Astrocyte (in vitro differentiated cells and primary cell): ENCODE measurements around the gene ACCSL. TPM values are rescaled to one million over a fixed set of nuclear protein-coding genes. Genes with fewer than 3 reads are reported as not detected.

Experiments
- DNase-seq: peaks from one replicate; pipeline ENCODE4 v3.0.0-alpha.2; 2010; ENCODE audit warnings: low read depth
- FAIRE-seq: peaks from 2 replicates; lab custom pipeline; 2011; peaks lifted over from hg19 to GRCh38; lab: Jason Lieb, UNC
- H2AFZ ChIP-seq: 2 replicates; pipeline ENCODE4 v1.6.0; 2012; ENCODE audit warnings: low read depth, low read length, inconsistent platforms
- H3K27ac ChIP-seq: 2 replicates; pipeline ENCODE4 v1.5.1; 2011; ENCODE audit warnings: low read depth, low read length, inconsistent platforms
- H3K27me3 ChIP-seq: 2 replicates; pipeline ENCODE4 v1.6.0; 2011; ENCODE audit warnings: low read length, inconsistent platforms; ENCODE audit not compliant: insufficient read depth
- H3K36me3 ChIP-seq: 2 replicates; pipeline ENCODE4 v1.5.1; 2011; ENCODE audit warnings: low read length, inconsistent platforms; ENCODE audit not compliant: insufficient read depth
- H3K4me1 ChIP-seq: 2 replicates; pipeline ENCODE4 v1.5.1; 2011; ENCODE audit warnings: low read length, inconsistent platforms; ENCODE audit not compliant: insufficient read depth
- H3K4me2 ChIP-seq: 2 replicates; pipeline ENCODE4 v1.6.0; 2012; ENCODE audit warnings: low read length, inconsistent platforms
- H3K4me3 ChIP-seq: 2 replicates; pipeline ENCODE4 v1.5.1; 2011; ENCODE audit warnings: low read depth, mild to moderate bottlenecking, low read length, inconsistent platforms; ENCODE audit not compliant: insufficient read depth
- H3K79me2 ChIP-seq: 2 replicates; pipeline ENCODE4 v1.6.0; 2012; ENCODE audit warnings: mild to moderate bottlenecking, low read length, inconsistent platforms; ENCODE audit not compliant: insufficient read depth
- H3K9ac ChIP-seq: 2 replicates; pipeline ENCODE4 v1.6.0; 2012; ENCODE audit warnings: mild to moderate bottlenecking, low read length, inconsistent platforms
- H3K9me3 ChIP-seq: 2 replicates; pipeline ENCODE4 v1.5.1; 2012; ENCODE audit warnings: low read depth, mild to moderate bottlenecking, low read length, inconsistent platforms; ENCODE audit not compliant: insufficient read depth
- H4K20me1 ChIP-seq: 2 replicates; pipeline ENCODE4 v1.6.0; 2012; ENCODE audit warnings: low read length, inconsistent platforms; ENCODE audit not compliant: insufficient read depth
- H3K27ac Mint-ChIP-seq: one replicate; pipeline ENCODE4 v1.8.0; 2021; ENCODE audit warnings: mild to moderate bottlenecking, mixed read lengths; ENCODE audit not compliant: unreplicated experiment
- H3K27me3 Mint-ChIP-seq: one replicate; pipeline ENCODE4 v1.8.0; 2021; ENCODE audit warnings: low read depth, mixed read lengths; ENCODE audit not compliant: unreplicated experiment
- H3K36me3 Mint-ChIP-seq: one replicate; pipeline ENCODE4 v1.8.0; 2021; ENCODE audit warnings: low read depth, mixed read lengths; ENCODE audit not compliant: unreplicated experiment
- H3K4me1 Mint-ChIP-seq: one replicate; pipeline ENCODE4 v1.8.0; 2021; ENCODE audit warnings: low read depth, mixed read lengths; ENCODE audit not compliant: unreplicated experiment
- H3K4me3 Mint-ChIP-seq: one replicate; pipeline ENCODE4 v1.8.0; 2021; ENCODE audit warnings: mild to moderate bottlenecking, moderate library complexity, mixed read lengths; ENCODE audit not compliant: unreplicated experiment
- H3K9me3 Mint-ChIP-seq: one replicate; pipeline ENCODE4 v1.8.0; 2021; ENCODE audit warnings: mild to moderate bottlenecking, mixed read lengths; ENCODE audit not compliant: unreplicated experiment
- CTCF ChIP-seq: IDR thresholded peaks from 2 replicates; pipeline ENCODE4 v1.5.1; 2011; ENCODE audit warnings: low read depth, mild to moderate bottlenecking, inconsistent platforms, low read length, moderate library complexity; ENCODE audit not compliant: insufficient read depth
- EZH2 ChIP-seq: IDR thresholded peaks from 2 replicates; pipeline ENCODE4 v1.6.1; 2012; ENCODE audit warnings: mild to moderate bottlenecking, low read length, inconsistent platforms; ENCODE audit not compliant: insufficient read depth
- total RNA-seq: library from RNA; stranded (reverse); gene quantifications from 2 replicates; pipeline ENCODE4 v1.2.1, GENCODE V29; 2021

The ACCSL gene
- total RNA-seq, 1 donor from 2014 or later, result not detected

- H3K9me3 Mint-ChIP-seq, result no peaks in the 10 kb centered on the region
- peaks cover 53% of the 10 kb centered on the region for H4K20me1 ChIP-seq
- H3K4me3 Mint-ChIP-seq, result no peak overlapping the region
- H3K27ac ChIP-seq, result no peak overlapping the region
- no peak overlapping the region for H2AFZ ChIP-seq
- peaks cover 4% of the 10 kb centered on the region for H3K36me3 Mint-ChIP-seq
- H3K36me3 ChIP-seq, result no peaks in the 10 kb centered on the region
- no peak overlapping the region for H3K4me2 ChIP-seq
- H3K27ac Mint-ChIP-seq, result no peak overlapping the region
- no peak overlapping the region for H3K4me3 ChIP-seq
- peaks cover 3% of the 10 kb centered on the region for H3K4me1 Mint-ChIP-seq
- H3K9me3 ChIP-seq, result no peaks in the 10 kb centered on the region
- no peak for TF ChIP-seq CTCF
- no peak for TF ChIP-seq EZH2
- H3K27me3 Mint-ChIP-seq, result no peaks in the 10 kb centered on the region
- H3K4me1 ChIP-seq, result peaks cover 7% of the 10 kb centered on the region
- DNase-seq (peak; percentile 18), FAIRE-seq (no peak)
- H3K9ac ChIP-seq, result no peak overlapping the region
- H3K79me2 ChIP-seq, result peaks cover 54% of the 10 kb centered on the region
- no peaks in the 10 kb centered on the region for H3K27me3 ChIP-seq
Measured at GRCh38 chr11:44097821-44098220, 50.0 kb downstream of the ACCSL start.

- Histone ChIP-seq H3K27me3 (no peaks in the 10 kb centered on the region), H3K4me1 (peaks cover 6% of the 10 kb centered on the region), H3K4me2 (no peak overlapping the region), H3K79me2 (peaks cover 49% of the 10 kb centered on the region), H3K4me3 (no peak overlapping the region), H2AFZ (no peak overlapping the region), H3K9ac (no peak overlapping the region), H4K20me1 (peaks cover 67% of the 10 kb centered on the region), H3K9me3 (no peaks in the 10 kb centered on the region), H3K27ac (no peak overlapping the region), H3K36me3 (no peaks in the 10 kb centered on the region)
- TF ChIP-seq EZH2 (no peak), CTCF (no peak)
- no peak overlapping the region for H3K27ac Mint-ChIP-seq
- no peaks in the 10 kb centered on the region for H3K9me3 Mint-ChIP-seq
- H3K27me3 Mint-ChIP-seq, result no peaks in the 10 kb centered on the region
- FAIRE-seq, result no peak
- no peaks in the 10 kb centered on the region for H3K4me1 Mint-ChIP-seq
- DNase-seq, result no peak
- peaks cover 4% of the 10 kb centered on the region for H3K36me3 Mint-ChIP-seq
- H3K4me3 Mint-ChIP-seq, result no peak overlapping the region
Measured at GRCh38 chr11:44101098-44101497, 53.3 kb downstream of the ACCSL start.

GRCh38 chr11:44104481-44105294 lies 56.9 kb downstream of the ACCSL start:
- FAIRE-seq (no peak), DNase-seq (no peak)
- Histone ChIP-seq H3K4me2 (no peak overlapping the region), H3K9me3 (no peaks in the 10 kb centered on the region), H3K36me3 (peaks cover 3% of the 10 kb centered on the region), H4K20me1 (peaks cover 50% of the 10 kb centered on the region), H3K9ac (no peak overlapping the region), H3K27ac (no peak overlapping the region), H3K79me2 (peaks cover 30% of the 10 kb centered on the region), H3K27me3 (no peaks in the 10 kb centered on the region), H2AFZ (no peak overlapping the region), H3K4me3 (no peak overlapping the region), H3K4me1 (no peaks in the 10 kb centered on the region)
- no peak overlapping the region for H3K4me3 Mint-ChIP-seq
- no peak overlapping the region for H3K27ac Mint-ChIP-seq
- no peaks in the 10 kb centered on the region for H3K9me3 Mint-ChIP-seq
- TF ChIP-seq CTCF (no peak), EZH2 (no peak)
- no peaks in the 10 kb centered on the region for H3K4me1 Mint-ChIP-seq
- H3K27me3 Mint-ChIP-seq, result no peaks in the 10 kb centered on the region
- H3K36me3 Mint-ChIP-seq, result peaks cover 8% of the 10 kb centered on the region
